GM18526 (cell line): ENCODE measurements around the gene PTPN1.

Source experiments
- POLR2A ChIP-seq: IDR thresholded peaks from 3 replicates; pipeline ENCODE4 v1.6.1; 2011; ENCODE audit not compliant: insufficient read length; ENCODE audit errors: extremely low read depth

PTPN1 gene

GRCh38 chr20:50496773-50497385 is 13.3 kb upstream of the PTPN1 start:
- no peak for TF ChIP-seq POLR2A

GRCh38 chr20:50498071-50498776 is 12.0 kb upstream of the PTPN1 start:
- no peak for TF ChIP-seq POLR2A

DNA sequence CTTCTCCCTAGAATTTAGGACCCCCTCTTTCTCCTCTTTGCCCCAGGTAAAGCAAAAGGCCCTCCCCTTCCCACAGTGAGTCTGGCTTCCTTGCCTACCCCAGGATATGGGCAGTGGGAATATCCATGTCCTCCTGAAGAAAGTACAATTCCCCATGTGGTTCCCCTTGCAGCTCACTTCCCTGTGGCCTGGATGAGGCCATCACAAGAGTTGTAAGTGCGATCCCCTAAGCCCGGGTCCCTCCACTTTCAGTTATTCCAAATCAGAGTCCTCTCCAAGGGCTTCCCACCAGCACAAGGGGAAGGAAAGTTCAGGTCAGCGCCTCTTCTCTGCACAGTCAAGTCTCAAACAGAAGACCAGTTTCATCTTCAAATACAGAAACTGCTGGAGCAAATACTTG is 10.2 kb upstream of the PTPN1 start:
- TF ChIP-seq POLR2A, result no peak

DNA sequence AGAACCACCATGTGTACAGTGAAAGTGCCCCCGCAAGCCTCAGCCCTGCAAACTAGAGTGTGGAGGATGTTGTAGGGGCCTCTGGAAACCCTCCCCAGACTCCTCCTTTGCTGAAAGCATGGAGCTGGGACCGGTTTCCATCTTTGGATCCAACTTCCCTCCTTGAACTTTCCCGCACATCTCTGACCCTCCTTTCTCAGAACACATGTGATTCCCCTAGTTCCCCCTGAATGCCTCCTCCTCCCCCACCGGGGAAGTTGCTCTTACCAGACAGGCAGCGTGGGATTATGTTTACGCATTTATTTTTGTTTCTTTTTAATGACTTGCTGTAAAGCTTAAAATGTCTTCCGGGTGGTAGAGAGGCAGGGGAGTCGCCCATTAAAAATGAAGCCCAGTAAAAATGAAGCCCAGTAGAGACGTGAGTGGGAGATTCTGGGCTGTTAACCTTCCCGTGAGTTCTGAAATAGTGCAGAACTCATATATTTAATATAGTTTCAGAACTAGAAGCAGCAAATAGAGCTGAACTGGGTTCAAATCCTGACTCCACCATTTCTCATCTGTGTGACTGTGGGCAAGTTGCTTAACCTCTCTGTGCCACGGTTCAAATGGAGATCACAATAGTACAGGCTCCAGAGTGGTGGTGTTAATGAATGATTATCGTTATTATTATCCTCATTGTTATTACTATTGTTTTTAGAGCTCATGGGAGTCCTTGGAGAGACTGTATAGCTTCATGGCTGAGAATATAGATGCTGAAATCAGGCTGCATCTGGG is 8.0 kb upstream of the PTPN1 start:
- TF ChIP-seq POLR2A, result no peak

- TF ChIP-seq POLR2A, result no peak
Measured at GRCh38 chr20:50504231-50504823, 5.9 kb upstream of the PTPN1 start.

- no peak for TF ChIP-seq POLR2A
Measured at GRCh38 chr20:50506270-50506579, 4.0 kb upstream of the PTPN1 start.

- no peak for TF ChIP-seq POLR2A
Measured at GRCh38 chr20:50508171-50508755, 1.9 kb upstream of the PTPN1 start.

GRCh38 chr20:50510706-50511542 is 741 bp downstream of the PTPN1 start:
- TF ChIP-seq POLR2A, result no peak

DNA sequence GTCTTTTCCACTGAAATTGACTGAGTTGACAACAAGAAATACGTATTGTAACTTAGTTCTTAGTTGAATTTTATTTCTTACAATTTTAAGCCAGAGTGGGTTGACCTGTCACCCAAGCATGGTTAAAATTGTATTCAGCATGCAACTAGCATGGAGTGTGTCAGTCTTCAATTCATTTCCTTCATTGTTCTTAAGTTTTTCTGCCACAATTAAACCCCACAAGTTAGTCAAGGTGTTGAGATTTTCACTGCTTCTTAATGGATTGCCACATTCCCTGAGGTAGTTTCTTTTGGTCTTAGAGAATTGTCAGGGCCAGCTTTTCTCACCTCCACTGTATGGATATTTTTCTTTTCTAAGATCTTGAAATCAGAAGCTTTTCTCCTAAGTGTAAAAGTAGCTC is 2.1 kb downstream of the PTPN1 start:
- no peak for TF ChIP-seq POLR2A

GRCh38 chr20:50513169-50514034 is 3.2 kb downstream of the PTPN1 start:
- no peak for TF ChIP-seq POLR2A

- no peak for TF ChIP-seq POLR2A
Measured at GRCh38 chr20:50514035-50514337, 3.8 kb downstream of the PTPN1 start.

GRCh38 chr20:50514750-50515149 is 4.6 kb downstream of the PTPN1 start:
- TF ChIP-seq POLR2A, result no peak

DNA sequence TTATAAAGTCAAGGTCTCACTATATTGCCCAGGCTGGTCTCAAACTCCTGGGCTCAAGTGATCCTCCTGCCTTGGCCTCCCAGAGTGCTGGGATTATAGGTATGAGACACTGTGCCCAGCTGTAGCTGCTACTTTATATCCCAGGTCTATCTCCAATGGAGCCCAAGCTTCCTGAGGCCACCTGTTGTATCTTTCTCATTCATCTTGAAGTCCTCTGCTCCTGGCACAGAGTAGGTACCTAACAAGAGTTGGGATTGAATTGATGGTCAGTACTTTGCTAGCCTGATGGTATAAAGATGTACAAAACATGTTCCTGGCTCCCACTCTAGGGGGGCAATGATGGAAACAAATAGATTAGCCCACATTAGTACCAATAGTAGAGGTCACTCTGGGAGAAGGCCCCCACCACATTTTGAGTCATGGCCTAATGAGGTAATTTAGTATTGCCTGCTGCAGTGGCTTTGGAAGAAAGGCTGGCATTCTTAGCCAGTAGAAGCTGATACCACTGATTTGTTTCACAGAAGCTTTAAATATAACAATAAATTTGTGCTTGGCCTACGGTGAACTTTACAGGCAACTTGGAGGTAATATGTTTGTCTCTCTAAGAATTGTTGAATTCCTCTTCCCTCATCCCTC is 5.4 kb downstream of the PTPN1 start:
- TF ChIP-seq POLR2A, result no peak
